MM.1S (cell line): ENCODE data around the gene SSU72.

ENCODE experiments used
- CTCF ChIP-seq: fragments of 300-600 bp; sonication (generic); IDR thresholded peaks from 2 replicates; pipeline ENCODE4 v1.5.1; 2016; ENCODE audit warnings: antibody characterized with exemption, low read length, mixed read lengths
- EZH2phosphoT487 ChIP-seq: fragments of 300-600 bp; sonication (generic); IDR thresholded peaks from 2 replicates; pipeline ENCODE4 v1.6.1; 2018; ENCODE audit warnings: antibody characterized with exemption, low read length

GRCh38 chr1:1621173-1622009, 46.7 kb upstream of the SSU72 start:
- TF ChIP-seq EZH2phosphoT487 (no peak), CTCF (no peak)
